Endothelial cell of umbilical vein (primary cell): ENCODE data around the gene C13orf46. TPM values are rescaled to one million over a fixed set of nuclear protein-coding genes. Genes with fewer than 3 reads are reported as not detected.

Experiments
- BruUV-seq: library from RNA; stranded (reverse); fragments of 400-500 nt; replicated peaks from 2 replicates; lab custom pipeline; 2021; lab: Mats Ljungman, UMichigan
- CTCF ChIA-PET: fragments of 300-600, 350-600 bp; sonication (Branson Sonifier 250); formaldehyde crosslinking; loops from one replicate; lab custom pipeline; 2021; ENCODE audit warnings: antibody characterized with exemption, inconsistent platforms; lab: Charles Lee
- POLR2A ChIA-PET: fragments of 300-600, 350-600 bp; sonication (Branson Sonifier 250); formaldehyde crosslinking; loops from one replicate; lab custom pipeline; 2021; ENCODE audit warnings: antibody characterized with exemption, inconsistent platforms; lab: Charles Lee
- DNase-seq: peaks from one replicate; pipeline ENCODE4 v3.0.0-alpha.2; 2011; ENCODE audit warnings: low read depth, low spot score
- FAIRE-seq: peaks from 2 replicates; lab custom pipeline; 2011; peaks lifted over from hg19 to GRCh38; lab: Jason Lieb, UNC
- H2AFZ ChIP-seq: 2 replicates; pipeline ENCODE4 v1.6.0; 2012; ENCODE audit warnings: low read depth, low read length, control low read depth, inconsistent platforms
- H3K27ac ChIP-seq: 2 replicates; pipeline ENCODE4 v1.5.1; 2011; ENCODE audit warnings: low read depth, mild to moderate bottlenecking, control low read depth, low read length, moderate library complexity; ENCODE audit not compliant: insufficient read depth
- H3K27me3 ChIP-seq, 2 experiments: 2 replicates each; pipeline versions ENCODE4 v1.6.0 to v1.6.1; 2011; ENCODE audit warnings: low read length in 2 of 2, mixed read lengths in 1 of 2; ENCODE audit not compliant: control insufficient read depth in 2 of 2, insufficient read depth in 2 of 2
- H3K36me3 ChIP-seq, 2 experiments: 2 replicates in 1 of 2; 3 replicates in 1 of 2; pipeline ENCODE4 v1.5.1; 2011; ENCODE audit warnings: low read length in 2 of 2, mild to moderate bottlenecking in 1 of 2, moderate library complexity in 1 of 2; ENCODE audit not compliant: control insufficient read depth in 2 of 2, insufficient read depth in 2 of 2; ENCODE audit errors: extremely low read depth in 1 of 2
- H3K4me1 ChIP-seq: 3 replicates; pipeline ENCODE4 v1.5.1; 2011; ENCODE audit warnings: mild to moderate bottlenecking, low read length; ENCODE audit not compliant: control insufficient read depth, insufficient read depth; ENCODE audit errors: extremely low read depth
- H3K4me2 ChIP-seq: 2 replicates; pipeline ENCODE4 v1.6.1; 2011; ENCODE audit warnings: low read length, control low read depth, mixed read lengths; ENCODE audit not compliant: insufficient read depth
- H3K4me3 ChIP-seq, 3 experiments: fragments of 200-600 bp in 1 of 3; sonication (generic), shearing (Covaris generic) in 1 of 3; replicated peaks in 1 of 3; 2 replicates each; pipeline ENCODE4 v1.5.1; 2011 to 2016; ENCODE audit warnings: control low read depth in 3 of 3, low read length in 3 of 3, mild to moderate bottlenecking in 2 of 3, inconsistent platforms in 1 of 3, low read depth in 1 of 3, moderate library complexity in 1 of 3; ENCODE audit not compliant: insufficient read depth in 1 of 3
- H3K79me2 ChIP-seq: 2 replicates; pipeline ENCODE4 v1.6.0; 2012; ENCODE audit warnings: low read length, inconsistent platforms; ENCODE audit not compliant: control insufficient read depth, insufficient read depth
- H3K9ac ChIP-seq: replicated peaks from 2 replicates; pipeline ENCODE3; 2011; ENCODE audit warnings: low read length, control low read depth; ENCODE audit not compliant: insufficient read depth; ENCODE audit errors: extremely low read depth
- H3K9me1 ChIP-seq: replicated peaks from 3 replicates; pipeline ENCODE4 v1.6.0; 2011; ENCODE audit warnings: mild to moderate bottlenecking, low read length; ENCODE audit not compliant: control insufficient read depth, insufficient read depth; ENCODE audit errors: extremely low read depth
- H3K9me3 ChIP-seq: replicated peaks from 2 replicates; pipeline ENCODE4 v1.5.1; 2012; ENCODE audit warnings: low read length, inconsistent platforms; ENCODE audit not compliant: control insufficient read depth, insufficient read depth
- H4K20me1 ChIP-seq: replicated peaks from 2 replicates; pipeline ENCODE3; 2011; ENCODE audit warnings: mild to moderate bottlenecking, low read length; ENCODE audit not compliant: control insufficient read depth, insufficient read depth; ENCODE audit errors: extremely low read depth
- CTCF ChIP-seq, 2 donors: IDR thresholded peaks; 1 replicate in 1 of 2; 2 replicates in 1 of 2; pipeline ENCODE4 v1.5.1; 2011; ENCODE audit warnings: low read length in 2 of 2, mild to moderate bottlenecking in 2 of 2, moderate library complexity in 2 of 2, control low read depth in 1 of 2, inconsistent platforms in 1 of 2, low read depth in 1 of 2; ENCODE audit not compliant: insufficient read depth in 1 of 2; ENCODE audit errors: extremely low read depth in 1 of 2
- EZH2 ChIP-seq: IDR thresholded peaks from 2 replicates; pipeline ENCODE4 v1.6.1; 2012; ENCODE audit warnings: borderline replicate concordance, low read depth, mild to moderate bottlenecking, moderate library complexity, low read length, inconsistent platforms; ENCODE audit not compliant: severe bottlenecking
- FOS ChIP-seq: IDR thresholded peaks from 2 replicates; pipeline ENCODE4 v1.6.1; 2011; ENCODE audit warnings: mild to moderate bottlenecking, low read length, moderate library complexity, borderline replicate concordance; ENCODE audit not compliant: insufficient read depth
- GATA2 ChIP-seq: IDR thresholded peaks from 2 replicates; pipeline ENCODE4 v1.7.0; 2011; ENCODE audit warnings: low read depth, mild to moderate bottlenecking, moderate library complexity, mixed read lengths, low read length; ENCODE audit not compliant: insufficient read length, insufficient read depth
- JUN ChIP-seq: IDR thresholded peaks from 2 replicates; pipeline ENCODE4 v1.6.1; 2011; ENCODE audit warnings: borderline replicate concordance, low read depth; ENCODE audit not compliant: insufficient read length, insufficient read depth
- MAX ChIP-seq: IDR thresholded peaks from 2 replicates; pipeline ENCODE4 v1.6.1; 2011; ENCODE audit not compliant: insufficient read depth, insufficient read length
- MYC ChIP-seq: IDR thresholded peaks from one replicate; pipeline ENCODE4 v1.6.1; 2011; ENCODE audit warnings: mild to moderate bottlenecking, low read depth, low read length
- POLR2A ChIP-seq: IDR thresholded peaks from 2 replicates; pipeline ENCODE4 v1.6.1; 2012; ENCODE audit warnings: low read depth, mild to moderate bottlenecking, control low read depth, low read length
- POLR2AphosphoS5 ChIP-seq: IDR thresholded peaks from 2 replicates; pipeline ENCODE4 v1.6.1; 2012; ENCODE audit warnings: low read depth, mild to moderate bottlenecking, control low read depth, low read length, moderate library complexity; ENCODE audit not compliant: insufficient read depth
- dilution Hi-C: fragments of 300-500 bp; cut with MboI; formaldehyde crosslinking; loops from one replicate; pipeline ENCODE4 v1.15.0; 2019; ENCODE audit warnings: low sequenced_read_pairs; ENCODE audit not compliant: extremely low pct_ligation_motif_present
- intact Hi-C: fragments of 100-400 bp; cut with micrococcal nuclease; formaldehyde crosslinking; loops from one replicate; pipeline ENCODE4 v1.10.0; 2022
- polyA plus RNA-seq, 4 experiments: library from polyadenylated mRNA; depleted of rRNA in 3 of 4; stranded (reverse) in 3 of 4; unstranded in 1 of 4; fragments of >200 nt; gene quantifications; 2 replicates each; pipeline versions ENCODE4 v1.2.1 to v1.2.3, GENCODE V29; 2011 to 2012; ENCODE audit warnings: missing spikeins in 1 of 4
- total RNA-seq: library from RNA; stranded (reverse); gene quantifications from 2 replicates; pipeline ENCODE4 v1.2.3, GENCODE V29; 2021

Gene C13orf46
- total and polyA plus RNA-seq, 2 donors (not counting 3 experiments of a cell fraction or from before 2014, with no cell fraction given): 1.3 to 1.7 TPM

- intact Hi-C loops: no loop called here
- dilution Hi-C loops: no loop called here
- DNase-seq (no peak), FAIRE-seq (no peak)
- BruUV-seq: no TSS peak
- H3K4me1 ChIP-seq: no peaks in the 10 kb centered on the region
- ChIA-PET CTCF (no interaction called here), POLR2A (no interaction called here)
- H3K27me3 ChIP-seq: no peaks in the 10 kb centered on the region
- H3K9ac ChIP-seq: no peak overlapping the region
- no peaks in the 10 kb centered on the region for H4K20me1 ChIP-seq
- H3K79me2 ChIP-seq: no peaks in the 10 kb centered on the region
- no peak overlapping the region for H3K4me2 ChIP-seq
- no peak overlapping the region for H2AFZ ChIP-seq
- no peaks in the 10 kb centered on the region for H3K9me1 ChIP-seq
- peaks cover 0 to 26% of the 10 kb centered on the region in 2 experiments for H3K36me3 ChIP-seq
- no peaks in the 10 kb centered on the region for H3K9me3 ChIP-seq
- H3K4me3 ChIP-seq: no peak overlapping the region
- no peak overlapping the region for H3K27ac ChIP-seq
- no peak for TF ChIP-seq POLR2A
- no peak for TF ChIP-seq GATA2
- no peak for TF ChIP-seq MYC
- TF ChIP-seq POLR2AphosphoS5: no peak
- TF ChIP-seq CTCF (IDR thresholded peaks at IDR 0.05; ENCODE audit: extremely low read depth in 1 of 2, insufficient read depth in 1 of 2, low read depth in 1 of 2, low read length in 2 of 2): no peak
- no peak for TF ChIP-seq MAX
- no peak for TF ChIP-seq JUN
- no peak for TF ChIP-seq FOS
- no peak for TF ChIP-seq EZH2
These were observed 1.2 kb downstream of the C13orf46 start for GRCh38 chr13:113972451-113973217.
